HG02870 (cell line): Measurements from ENCODE around the gene ARHGEF7.
"Not testable (repeated sequence)": the region's sequence is repeated elsewhere in the genome, so short reads cannot be mapped to it uniquely, and the experiment has no call there.

Source experiments
- ATAC-seq: cut with Tn5 transposase; IDR thresholded peaks from one replicate; pipeline ENCODE4 v1.9.1; 2021; ENCODE audit warnings: mild to moderate bottlenecking, moderate library complexity; ENCODE audit not compliant: unreplicated experiment

ARHGEF7 gene

GRCh38 chr13:111194651-111195050 lies 79.5 kb downstream of the ARHGEF7 start:
- ATAC-seq, result not testable (repeated sequence)

DNA sequence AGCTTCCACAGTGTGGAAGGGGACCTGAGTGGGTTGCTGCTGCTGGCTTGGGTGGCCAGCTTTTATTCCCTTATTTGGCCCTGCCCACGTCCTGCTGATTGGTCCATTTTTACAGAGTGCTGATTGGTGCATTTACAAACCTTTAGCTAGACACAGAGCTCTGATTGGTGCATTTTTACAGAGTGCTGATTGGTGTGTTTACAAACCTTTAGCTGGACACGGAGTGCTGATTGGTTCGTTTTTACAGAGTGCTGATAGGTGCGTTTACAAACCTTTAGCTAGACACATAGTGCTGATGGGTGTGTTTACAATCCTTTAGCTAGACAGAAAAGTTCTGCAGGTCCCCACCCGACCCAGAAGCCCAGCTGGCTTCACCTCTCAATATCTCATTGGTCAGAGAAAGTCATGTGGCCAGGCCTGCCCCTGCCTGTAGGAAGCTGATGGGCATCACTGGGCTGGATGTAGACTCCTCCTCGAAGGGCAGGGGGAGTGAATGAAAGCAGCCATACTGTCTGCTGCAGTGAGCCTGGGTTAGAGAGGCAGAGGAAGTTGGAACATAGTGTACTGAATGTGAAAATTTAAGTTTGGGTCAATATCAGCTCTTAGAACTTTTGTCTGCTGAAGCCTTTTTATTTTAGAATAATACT lies 83.7 kb downstream of the ARHGEF7 start:
- ATAC-seq, result not testable (repeated sequence)

DNA sequence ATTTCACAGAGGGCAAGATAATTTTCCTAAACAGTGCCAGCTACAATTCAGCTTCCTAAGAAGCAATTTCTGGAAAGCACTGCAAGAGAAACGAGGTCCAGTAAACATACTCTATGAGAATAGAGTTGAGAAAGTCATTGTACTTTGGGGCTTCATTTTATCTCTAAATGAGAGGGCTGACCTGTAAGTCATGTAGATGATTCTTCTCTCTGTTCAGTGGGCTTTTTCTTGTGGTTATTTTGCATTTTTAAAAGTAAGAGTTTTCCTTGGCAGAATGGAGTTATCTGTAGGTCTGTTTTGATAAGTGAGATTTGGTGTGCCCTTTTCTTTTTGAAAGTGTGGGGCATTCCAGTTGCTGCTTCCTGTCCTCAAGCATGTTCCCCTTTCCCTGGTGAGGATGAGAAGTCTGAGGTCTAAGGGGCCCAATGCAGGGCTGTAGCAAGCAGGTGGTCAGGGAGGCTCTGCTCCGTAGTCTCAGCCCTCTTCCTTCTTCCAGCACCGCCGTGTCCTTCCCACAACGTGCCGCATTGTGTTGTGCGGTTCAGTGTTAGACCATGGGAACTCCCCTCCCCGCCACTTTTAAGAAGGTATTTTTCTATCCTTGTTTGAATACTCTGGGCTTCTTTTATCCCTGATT lies 86.3 kb downstream of the ARHGEF7 start:
- peak; percentile 27 for ATAC-seq

DNA sequence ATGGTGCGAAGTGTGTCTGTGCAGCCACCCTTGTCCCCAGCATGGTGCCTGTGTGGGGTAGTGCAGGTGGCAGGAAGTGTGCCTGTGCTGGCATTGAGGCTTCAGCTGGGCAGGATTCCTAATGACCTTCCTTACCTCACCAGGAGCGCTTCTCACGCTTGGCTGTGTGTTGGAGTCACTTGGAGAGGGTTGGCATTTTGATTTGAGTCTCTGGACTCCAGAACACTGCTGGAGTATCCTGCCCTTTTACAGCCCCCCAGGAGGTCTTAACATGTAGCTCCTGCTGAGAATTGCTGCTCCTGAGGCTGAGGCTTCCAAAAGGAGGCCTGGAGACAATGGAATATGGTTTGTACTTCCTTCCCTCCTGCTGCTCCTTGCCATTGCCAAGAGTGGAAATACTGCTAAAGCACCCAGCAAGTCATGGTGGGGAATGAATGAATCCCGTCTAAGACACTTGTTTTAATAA lies 87.1 kb downstream of the ARHGEF7 start:
- ATAC-seq, result no peak

DNA sequence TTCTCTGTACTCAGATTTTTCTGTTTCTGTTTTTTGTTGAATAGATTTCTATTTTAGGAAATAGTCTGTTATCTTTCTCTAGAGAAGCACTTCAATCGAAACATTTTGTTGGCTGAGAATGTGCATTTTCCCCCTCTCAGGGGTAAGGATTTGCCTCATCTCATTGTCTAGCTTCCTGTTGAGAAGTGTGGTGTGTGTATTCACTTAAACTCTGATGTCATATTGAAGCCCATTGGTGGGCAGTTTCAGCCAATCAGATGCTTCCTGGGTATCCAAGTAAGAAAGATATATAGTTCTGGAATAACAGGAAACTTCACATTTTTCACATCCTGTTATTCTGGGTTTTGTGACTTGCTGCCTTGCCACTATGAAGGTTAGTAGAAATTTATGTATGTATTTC lies 87.6 kb downstream of the ARHGEF7 start:
- peak; percentile 80 for ATAC-seq

GRCh38 chr13:111203736-111204389 lies 88.8 kb downstream of the ARHGEF7 start:
- ATAC-seq, result no peak

DNA sequence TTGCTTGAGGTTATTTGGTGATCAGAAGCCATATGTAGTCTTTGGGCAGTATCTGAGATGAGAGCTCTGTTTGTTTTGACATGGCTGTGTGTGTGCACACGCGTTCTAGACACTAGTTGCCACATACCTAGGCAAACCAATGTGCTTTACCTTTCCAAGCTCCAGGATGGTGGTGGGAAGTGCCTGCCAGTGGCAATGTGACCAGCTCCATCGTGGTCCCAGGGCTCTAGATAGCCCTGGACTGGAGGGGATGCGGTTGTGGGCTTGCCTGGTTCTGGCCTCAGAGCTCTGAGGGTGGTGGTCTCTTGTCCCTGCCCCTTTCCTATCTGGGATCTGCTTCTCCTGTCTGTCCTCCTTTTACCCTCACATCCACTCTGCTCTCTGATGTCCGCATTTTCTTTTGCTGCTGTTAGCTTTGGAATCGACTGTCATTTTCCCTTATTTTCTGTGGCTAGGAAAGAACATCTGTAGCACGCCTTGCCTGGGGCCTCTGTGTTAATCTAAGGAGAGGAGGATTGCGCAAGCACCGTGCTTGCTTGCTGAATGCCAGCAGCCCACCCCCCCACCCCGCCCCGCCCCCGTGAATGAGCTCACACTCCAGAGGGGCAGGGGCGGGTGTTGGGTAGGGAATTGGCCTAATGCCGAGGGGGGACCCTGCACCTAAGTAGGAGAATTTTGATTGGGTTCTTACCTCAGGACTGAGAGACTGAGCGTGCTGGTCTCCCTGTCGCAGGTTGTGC lies 89.5 kb downstream of the ARHGEF7 start:
- no peak for ATAC-seq

DNA sequence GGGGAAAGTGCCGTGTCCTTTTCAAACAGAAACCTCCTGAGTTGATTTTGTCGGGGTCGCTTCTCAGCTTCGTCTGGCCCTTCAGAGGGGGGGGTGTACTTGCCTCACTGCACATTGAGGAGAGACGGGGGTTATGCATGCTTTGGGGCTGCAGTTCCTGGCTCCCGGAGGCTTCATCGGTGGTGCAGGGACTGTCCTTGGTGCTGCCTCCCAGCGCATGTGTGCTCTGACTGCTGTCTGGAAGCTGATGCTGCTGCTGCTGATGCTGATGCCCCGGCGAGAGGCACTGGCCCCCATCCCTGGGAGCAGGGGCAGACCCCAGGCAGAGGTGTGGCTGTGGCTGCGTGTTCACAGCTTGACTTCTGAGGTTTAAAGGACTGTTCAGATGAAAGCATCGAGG lies 91.0 kb downstream of the ARHGEF7 start:
- ATAC-seq, result no peak

- ATAC-seq, result no peak
Observed at GRCh38 chr13:111209613-111210012, 94.5 kb downstream of the ARHGEF7 start.

- no peak for ATAC-seq
Observed at GRCh38 chr13:111210091-111210490, 95.0 kb downstream of the ARHGEF7 start.

- no peak for ATAC-seq
Observed at GRCh38 chr13:111210544-111211469, 95.7 kb downstream of the ARHGEF7 start.

DNA sequence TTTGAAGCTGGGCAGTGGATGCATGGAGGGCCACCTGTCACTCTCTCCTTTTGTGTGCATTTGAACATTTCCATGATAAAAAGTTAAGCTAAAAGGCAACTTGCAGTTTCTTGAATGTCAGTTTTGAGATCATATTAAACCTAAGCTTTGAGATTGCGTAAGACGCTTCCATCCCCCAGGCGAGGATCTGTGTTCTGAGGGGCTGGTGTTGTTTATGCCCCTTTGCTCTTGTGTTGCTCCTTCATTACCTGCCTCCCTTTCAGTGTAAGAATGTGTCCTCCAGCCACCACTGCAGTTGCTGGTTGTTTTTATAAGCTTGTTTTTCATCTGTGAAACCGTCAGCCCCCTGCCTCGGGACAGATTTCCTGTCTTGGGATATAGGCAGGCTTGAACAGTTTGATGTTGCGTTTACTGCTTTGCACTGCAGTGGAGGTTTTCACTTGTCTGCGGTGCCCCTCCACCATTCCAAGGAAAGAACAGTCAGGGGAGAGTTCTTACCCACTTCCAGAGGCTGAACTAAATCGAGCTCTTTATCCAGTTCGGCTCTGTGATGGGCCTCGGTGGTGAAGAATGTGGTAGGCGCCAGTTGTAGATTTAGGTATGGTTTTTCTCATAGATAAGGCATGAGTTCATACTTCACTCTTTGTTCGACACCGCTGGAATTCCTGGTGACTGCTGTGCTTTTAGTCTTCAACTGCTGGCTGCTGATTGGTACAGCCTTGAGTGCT lies 96.8 kb downstream of the ARHGEF7 start:
- no peak for ATAC-seq

GRCh38 chr13:111212517-111212873 lies 97.4 kb downstream of the ARHGEF7 start:
- no peak for ATAC-seq

- no peak for ATAC-seq
Observed at GRCh38 chr13:111213964-111214726, 99.0 kb downstream of the ARHGEF7 start.

DNA sequence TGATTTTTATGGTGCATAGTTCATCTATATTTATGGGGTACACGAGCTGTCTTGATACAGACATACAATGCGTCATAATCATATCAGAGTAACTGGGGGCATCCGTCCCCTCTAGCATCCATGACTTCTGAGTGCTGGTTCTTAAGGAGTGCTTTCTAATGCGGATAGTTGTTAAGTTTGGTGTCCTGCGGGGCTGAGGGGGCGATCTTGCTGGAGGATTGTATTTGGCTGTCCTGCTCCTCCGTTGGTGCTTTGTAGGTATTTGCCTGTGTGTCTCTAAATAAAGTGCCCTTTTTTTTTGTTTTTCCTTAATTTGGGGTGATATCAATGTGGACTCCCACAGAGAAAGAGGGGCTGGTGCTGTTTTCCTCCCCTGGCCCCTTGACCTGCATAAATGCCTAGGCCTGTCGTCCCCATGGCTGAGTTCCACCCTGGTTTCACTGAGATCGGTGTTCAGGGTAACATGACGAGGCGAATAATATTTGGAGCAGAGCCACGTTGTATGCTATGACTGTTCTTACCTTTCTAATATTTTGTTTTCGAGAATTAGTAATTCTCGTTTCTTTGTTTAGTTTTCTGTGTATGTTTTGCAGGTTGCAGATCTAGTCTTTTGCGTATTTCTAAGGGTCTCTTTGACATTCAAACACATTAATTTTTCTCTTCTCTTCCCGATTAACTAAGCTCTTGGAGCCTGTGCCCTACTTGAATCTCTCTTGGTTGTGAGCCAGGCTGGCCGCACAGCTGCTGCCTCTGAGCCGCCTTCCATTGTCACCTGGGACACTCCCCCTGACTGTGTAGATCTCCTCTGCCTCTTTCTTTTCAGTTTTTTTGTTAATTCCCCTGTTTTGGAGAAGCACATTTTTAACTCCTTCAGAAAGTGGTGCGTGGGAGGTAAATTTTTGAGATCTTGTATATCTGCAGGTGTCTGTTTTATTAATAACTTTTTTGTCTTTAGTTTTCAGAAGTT lies 100.3 kb downstream of the ARHGEF7 start:
- ATAC-seq, result no peak

- no peak for ATAC-seq
Observed at GRCh38 chr13:111216166-111216960, 101.3 kb downstream of the ARHGEF7 start.

DNA sequence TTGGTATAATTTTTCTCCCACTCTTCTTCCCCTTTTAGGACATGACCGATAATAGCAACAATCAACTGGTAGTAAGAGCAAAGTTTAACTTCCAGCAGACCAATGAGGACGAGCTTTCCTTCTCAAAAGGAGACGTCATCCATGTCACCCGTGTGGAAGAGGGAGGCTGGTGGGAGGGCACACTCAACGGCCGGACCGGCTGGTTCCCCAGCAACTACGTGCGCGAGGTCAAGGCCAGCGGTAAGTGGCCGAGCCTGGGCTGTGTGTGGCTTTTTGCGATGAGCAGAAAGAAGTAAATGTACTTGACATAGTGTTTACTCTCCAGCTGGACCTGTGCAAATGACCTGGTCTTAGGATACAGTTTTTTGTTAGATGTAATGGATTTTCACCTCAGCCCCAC lies 102.5 kb downstream of the ARHGEF7 start:
- ATAC-seq, result no peak
